OCI-LY1 (cell line): ENCODE measurements around the gene HOXC4.

Source experiments
- H2AFZ ChIP-seq: fragments of 200-600 bp; sonication (generic), shearing (Covaris generic); 2 replicates; pipeline ENCODE4 v1.6.0; 2014; ENCODE audit warnings: antibody characterized with exemption, mild to moderate bottlenecking, low read length
- H3F3A ChIP-seq: fragments of 200-600 bp; sonication (generic), shearing (Covaris generic); 2 replicates; pipeline ENCODE4 v1.6.0; 2014; ENCODE audit warnings: mild to moderate bottlenecking, antibody characterized with exemption, low read length, moderate library complexity; ENCODE audit not compliant: insufficient read depth
- H3K27ac ChIP-seq: fragments of 200-600 bp; sonication (generic); 2 replicates; pipeline ENCODE4 v1.5.1; 2014; ENCODE audit warnings: low read length, mixed run types, mild to moderate bottlenecking, low read depth; ENCODE audit not compliant: poor library complexity, severe bottlenecking
- H3K27me3 ChIP-seq: fragments of 200-600 bp; sonication (generic); 2 replicates; pipeline ENCODE4 v1.6.0; 2014; ENCODE audit warnings: antibody characterized with exemption, mild to moderate bottlenecking, low read length, moderate library complexity; ENCODE audit not compliant: insufficient read depth
- H3K36me3 ChIP-seq: fragments of 200-600 bp; sonication (generic); 2 replicates; pipeline ENCODE4 v1.6.1; 2014; ENCODE audit warnings: mild to moderate bottlenecking, antibody characterized with exemption, low read length, moderate library complexity, mixed read lengths; ENCODE audit not compliant: insufficient read depth
- H3K4me1 ChIP-seq: fragments of 200-600 bp; sonication (generic); 2 replicates; pipeline ENCODE4 v1.5.1; 2014; ENCODE audit warnings: mild to moderate bottlenecking, low read length, moderate library complexity; ENCODE audit not compliant: insufficient read depth, severe bottlenecking
- H3K4me2 ChIP-seq: fragments of 200-600 bp; sonication (generic), shearing (Covaris generic); 2 replicates; pipeline ENCODE4 v1.6.1; 2014; ENCODE audit warnings: low read length
- H3K4me3 ChIP-seq: fragments of 200-600 bp; sonication (generic); 2 replicates; pipeline ENCODE4 v1.5.1; 2014; ENCODE audit warnings: low read length, low read depth, mild to moderate bottlenecking, mixed read lengths; ENCODE audit not compliant: poor library complexity, severe bottlenecking
- H3K79me2 ChIP-seq: fragments of 200-600 bp; shearing (Covaris generic); 2 replicates; pipeline ENCODE4 v1.6.1; 2016; ENCODE audit warnings: mixed run types, low read length, mixed read lengths; ENCODE audit not compliant: insufficient read depth
- H3K9ac ChIP-seq: fragments of 200-600 bp; sonication (generic), shearing (Covaris generic); 2 replicates; pipeline ENCODE4 v1.6.1; 2014; ENCODE audit warnings: mild to moderate bottlenecking, low read length, mixed read lengths
- H3K9me2 ChIP-seq: fragments of 200-600 bp; sonication (generic), shearing (Covaris generic); 2 replicates; pipeline ENCODE4 v1.6.1; 2014; ENCODE audit warnings: low read depth, mild to moderate bottlenecking, low read length, mixed read lengths
- H3K9me3 ChIP-seq: fragments of 200-600 bp; shearing (Covaris generic); 2 replicates; pipeline ENCODE4 v1.6.1; 2014; ENCODE audit warnings: low read length, mixed read lengths
- H4K20me1 ChIP-seq: fragments of 200-600 bp; sonication (generic), shearing (Covaris generic); 2 replicates; pipeline ENCODE4 v1.6.0; 2016; ENCODE audit warnings: mild to moderate bottlenecking, low read length; ENCODE audit not compliant: insufficient read depth
- EZH2 ChIP-seq: fragments of 200-600 bp; sonication (generic), shearing (Covaris generic); IDR thresholded peaks from 2 replicates; pipeline ENCODE4 v1.8.0; 2017; ENCODE audit warnings: borderline replicate concordance, mixed run types, mild to moderate bottlenecking, antibody characterized with exemption, low read length, moderate library complexity, mixed read lengths
- TF ChIP-seq, protein P1 (sequence below): fragments of 200-600 bp; sonication (generic), shearing (Covaris generic); IDR thresholded peaks from 2 replicates; pipeline ENCODE4 v1.5.1; 2017; ENCODE audit warnings: mild to moderate bottlenecking, antibody characterized with exemption, low read length, moderate library complexity, mixed read lengths

Gene HOXC4

DNA sequence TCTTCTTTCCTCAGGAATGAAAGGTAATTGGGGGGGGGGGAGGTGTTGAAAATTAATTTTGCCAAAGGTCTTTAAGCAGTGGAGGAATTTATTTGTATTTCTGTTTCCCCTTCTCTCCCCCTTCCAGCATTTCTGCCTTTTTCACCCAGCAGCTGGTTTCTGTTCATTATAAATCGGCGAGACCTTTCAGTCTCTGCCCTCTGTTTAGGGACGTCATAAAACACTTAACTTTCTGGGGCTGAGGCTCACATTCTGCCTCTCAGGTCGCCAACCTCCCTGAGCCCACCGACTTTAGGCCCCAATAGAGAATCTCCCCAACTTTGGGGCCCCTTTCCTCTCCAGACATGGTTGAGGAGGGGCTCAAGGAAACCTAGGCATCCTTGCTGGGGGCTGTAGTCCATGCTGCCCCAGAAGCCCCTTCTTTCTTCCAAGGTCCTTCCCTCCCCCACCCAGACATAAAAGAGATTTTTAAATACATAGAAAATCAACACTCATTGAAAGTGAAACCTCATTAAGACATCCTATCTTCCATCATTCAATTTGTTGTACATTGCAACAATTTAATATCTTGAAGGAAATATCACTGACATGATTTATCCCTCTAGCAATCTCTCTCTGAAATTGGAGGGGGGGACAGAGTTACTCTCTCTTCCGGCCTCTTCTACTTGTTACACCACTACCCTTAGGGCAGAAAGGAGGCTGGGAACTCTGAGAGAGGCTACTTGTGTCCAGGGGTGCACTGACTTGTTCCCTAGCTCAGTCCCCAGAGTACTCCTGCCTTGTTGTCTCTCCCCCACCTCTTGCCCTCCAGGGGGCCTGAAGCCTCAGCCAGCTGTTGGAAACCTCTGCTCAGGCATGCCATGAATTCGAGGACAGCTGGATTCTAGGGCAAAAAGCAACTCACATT lies 27.9 kb upstream of the HOXC4 start:
- Histone ChIP-seq H3K79me2 (no peaks in the 10 kb centered on the region), H3K9me2 (no peaks in the 10 kb centered on the region), H3K4me3 (no peak overlapping the region), H3K9me3 (no peaks in the 10 kb centered on the region), H3K27me3 (peaks cover 4% of the 10 kb centered on the region), H3K27ac (no peak overlapping the region), H2AFZ (no peak overlapping the region), H3K9ac (no peak overlapping the region), H3F3A (no peaks in the 10 kb centered on the region), H3K4me2 (no peak overlapping the region), H4K20me1 (no peaks in the 10 kb centered on the region), H3K36me3 (no peaks in the 10 kb centered on the region), H3K4me1 (peaks cover 13% of the 10 kb centered on the region)
- TF ChIP-seq, protein P1, sequence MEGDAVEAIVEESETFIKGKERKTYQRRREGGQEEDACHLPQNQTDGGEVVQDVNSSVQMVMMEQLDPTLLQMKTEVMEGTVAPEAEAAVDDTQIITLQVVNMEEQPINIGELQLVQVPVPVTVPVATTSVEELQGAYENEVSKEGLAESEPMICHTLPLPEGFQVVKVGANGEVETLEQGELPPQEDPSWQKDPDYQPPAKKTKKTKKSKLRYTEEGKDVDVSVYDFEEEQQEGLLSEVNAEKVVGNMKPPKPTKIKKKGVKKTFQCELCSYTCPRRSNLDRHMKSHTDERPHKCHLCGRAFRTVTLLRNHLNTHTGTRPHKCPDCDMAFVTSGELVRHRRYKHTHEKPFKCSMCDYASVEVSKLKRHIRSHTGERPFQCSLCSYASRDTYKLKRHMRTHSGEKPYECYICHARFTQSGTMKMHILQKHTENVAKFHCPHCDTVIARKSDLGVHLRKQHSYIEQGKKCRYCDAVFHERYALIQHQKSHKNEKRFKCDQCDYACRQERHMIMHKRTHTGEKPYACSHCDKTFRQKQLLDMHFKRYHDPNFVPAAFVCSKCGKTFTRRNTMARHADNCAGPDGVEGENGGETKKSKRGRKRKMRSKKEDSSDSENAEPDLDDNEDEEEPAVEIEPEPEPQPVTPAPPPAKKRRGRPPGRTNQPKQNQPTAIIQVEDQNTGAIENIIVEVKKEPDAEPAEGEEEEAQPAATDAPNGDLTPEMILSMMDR, result no peak
- TF ChIP-seq EZH2, result no peak

DNA sequence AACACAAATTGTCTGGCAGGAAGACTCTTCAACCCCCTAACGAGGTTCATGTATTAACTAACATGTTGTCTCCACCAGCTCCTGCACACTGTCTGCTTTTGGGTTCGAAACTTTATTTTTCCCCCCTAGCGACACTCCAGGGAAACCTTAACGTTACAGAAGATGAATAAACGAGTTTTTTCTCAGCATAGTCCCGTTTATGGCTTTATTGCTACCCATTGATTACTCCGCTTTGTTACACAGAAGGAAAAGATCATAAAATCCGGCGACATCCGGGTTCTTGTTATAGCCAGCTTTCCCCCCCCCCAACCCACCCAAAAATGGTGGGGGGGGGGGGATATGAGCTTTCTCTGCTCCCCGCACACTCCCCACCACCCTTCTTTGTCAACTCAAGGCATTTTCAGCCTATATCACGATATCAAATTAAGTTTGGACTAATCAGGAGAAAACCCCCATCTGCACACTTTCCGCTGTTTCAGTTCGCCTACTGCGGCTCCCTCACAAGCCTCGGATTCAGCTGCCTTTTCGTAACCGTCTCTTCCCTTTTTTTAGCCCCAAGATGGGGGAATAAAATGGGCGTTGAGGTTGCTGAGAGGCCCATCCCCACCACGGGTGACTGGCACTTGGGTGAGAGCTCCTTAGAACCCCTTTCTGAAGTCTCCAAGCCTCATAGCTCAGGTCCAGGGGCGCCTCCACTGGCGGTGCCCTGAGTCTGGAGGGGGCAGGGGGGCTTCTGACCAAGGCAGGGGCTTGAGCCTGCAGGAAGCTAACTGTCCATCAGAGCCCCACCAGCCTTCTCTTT lies 26.8 kb upstream of the HOXC4 start:
- H3K36me3 ChIP-seq, result no peaks in the 10 kb centered on the region
- no peaks in the 10 kb centered on the region for H3K9me3 ChIP-seq
- no peak overlapping the region for H3K4me3 ChIP-seq
- H3K9me2 ChIP-seq, result no peaks in the 10 kb centered on the region
- no peaks in the 10 kb centered on the region for H4K20me1 ChIP-seq
- H3K79me2 ChIP-seq, result no peaks in the 10 kb centered on the region
- no peak overlapping the region for H2AFZ ChIP-seq
- peaks cover 5% of the 10 kb centered on the region; the same call in 1 of the 2 replicates for H3K27me3 ChIP-seq
- TF ChIP-seq, protein P1, result no peak
- no peak for TF ChIP-seq EZH2
- H3K4me2 ChIP-seq, result peak overlapping the region; percentile 16; the same call in 1 of the 2 replicates
- H3K4me1 ChIP-seq, result peaks cover 13% of the 10 kb centered on the region
- no peaks in the 10 kb centered on the region for H3F3A ChIP-seq
- H3K9ac ChIP-seq, result no peak overlapping the region; the same call in 1 of the 2 replicates
- no peak overlapping the region for H3K27ac ChIP-seq

DNA sequence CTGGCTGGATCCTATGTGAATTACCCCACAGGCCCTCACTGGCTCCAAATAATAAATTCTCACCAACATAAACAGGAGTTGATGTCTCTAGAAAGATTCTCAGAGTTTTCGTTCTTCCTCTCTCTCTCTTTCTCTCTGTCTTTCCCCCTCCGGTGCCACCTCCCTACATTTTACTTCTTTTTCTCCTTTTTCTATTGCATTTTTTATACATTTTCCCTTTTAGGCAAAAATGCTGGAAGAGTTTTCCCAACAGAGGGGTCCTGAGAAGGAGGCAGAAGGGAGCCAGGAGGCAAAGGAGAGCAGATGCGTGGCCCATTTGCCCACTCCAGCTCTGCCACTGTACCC lies 26.2 kb upstream of the HOXC4 start:
- no peak overlapping the region for H2AFZ ChIP-seq
- no peaks in the 10 kb centered on the region for H4K20me1 ChIP-seq
- no peak overlapping the region for H3K4me2 ChIP-seq
- H3K79me2 ChIP-seq, result no peaks in the 10 kb centered on the region
- H3K9ac ChIP-seq, result no peak overlapping the region
- H3K36me3 ChIP-seq, result no peaks in the 10 kb centered on the region
- no peak overlapping the region for H3K27ac ChIP-seq
- H3F3A ChIP-seq, result no peaks in the 10 kb centered on the region
- no peaks in the 10 kb centered on the region for H3K9me2 ChIP-seq
- H3K4me1 ChIP-seq, result peaks cover 13% of the 10 kb centered on the region
- H3K9me3 ChIP-seq, result no peaks in the 10 kb centered on the region
- H3K4me3 ChIP-seq, result no peak overlapping the region
- no peak for TF ChIP-seq EZH2
- TF ChIP-seq, protein P1, result no peak
- peaks cover 4% of the 10 kb centered on the region; the same call in 1 of the 2 replicates for H3K27me3 ChIP-seq
